Measurements from ENCODE around the gene XRCC5.
"Not testable (repeated sequence)": the region's sequence is repeated elsewhere in the genome, so short reads cannot be mapped to it uniquely, and the experiment has no call there.

The XRCC5 gene

DNA sequence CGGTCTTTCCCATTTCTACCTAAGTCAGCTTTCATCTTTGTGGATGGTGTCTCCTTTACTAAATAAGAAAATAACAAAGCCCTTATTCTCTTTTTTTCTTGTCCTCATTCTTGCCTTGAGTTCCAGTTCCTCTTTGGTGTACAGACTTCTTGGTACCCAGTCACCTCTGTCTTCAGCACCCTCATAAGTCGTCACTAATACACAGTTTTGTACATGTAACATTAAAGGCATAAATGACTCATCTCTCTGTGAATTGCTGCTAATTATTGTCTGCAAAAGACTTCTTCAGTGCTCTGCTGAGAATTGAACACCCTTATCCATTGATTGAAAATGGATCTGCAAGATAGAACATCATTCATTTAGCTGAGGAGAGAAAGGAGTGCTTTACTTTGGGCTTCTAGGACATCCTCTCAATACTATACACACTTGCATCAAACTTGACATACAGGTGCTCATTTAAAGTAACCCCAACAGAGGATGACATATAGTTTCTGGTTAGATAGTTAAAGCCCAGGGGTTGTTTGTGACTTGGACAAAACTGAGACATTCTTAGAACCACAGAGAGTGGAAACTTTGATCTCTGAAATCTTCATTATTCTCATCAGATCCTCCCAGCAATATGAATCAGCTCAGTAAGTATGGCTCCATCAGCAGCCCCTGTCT is 97.0 kb downstream of the XRCC5 start:
- DNase-seq, result no peak

DNA sequence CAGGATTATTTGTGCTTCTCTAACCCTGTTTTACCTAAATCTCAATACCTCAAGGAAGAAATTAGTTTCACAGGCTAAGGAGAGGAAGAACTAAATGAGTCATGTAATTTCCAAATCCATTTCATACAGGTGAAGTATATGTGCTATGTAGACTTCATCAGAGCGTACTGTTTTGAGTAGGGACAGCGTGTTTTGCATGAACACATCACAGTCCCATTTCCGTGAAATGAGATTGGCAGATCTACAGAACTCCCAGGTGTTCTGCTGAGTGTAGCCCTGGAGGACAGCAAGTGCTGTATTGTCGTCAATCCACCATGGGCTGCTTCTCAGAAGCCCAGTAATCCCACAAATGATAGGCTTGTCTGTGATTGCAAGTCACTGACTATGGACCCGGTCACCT is 97.7 kb downstream of the XRCC5 start:
- DNase-seq, result no peak

- not testable (repeated sequence) for DNase-seq
Observed at GRCh38 chr2:216208661-216209060, 99.5 kb downstream of the XRCC5 start.

- no peak for DNase-seq
Observed at GRCh38 chr2:216210701-216211540, 101.8 kb downstream of the XRCC5 start.

DNA sequence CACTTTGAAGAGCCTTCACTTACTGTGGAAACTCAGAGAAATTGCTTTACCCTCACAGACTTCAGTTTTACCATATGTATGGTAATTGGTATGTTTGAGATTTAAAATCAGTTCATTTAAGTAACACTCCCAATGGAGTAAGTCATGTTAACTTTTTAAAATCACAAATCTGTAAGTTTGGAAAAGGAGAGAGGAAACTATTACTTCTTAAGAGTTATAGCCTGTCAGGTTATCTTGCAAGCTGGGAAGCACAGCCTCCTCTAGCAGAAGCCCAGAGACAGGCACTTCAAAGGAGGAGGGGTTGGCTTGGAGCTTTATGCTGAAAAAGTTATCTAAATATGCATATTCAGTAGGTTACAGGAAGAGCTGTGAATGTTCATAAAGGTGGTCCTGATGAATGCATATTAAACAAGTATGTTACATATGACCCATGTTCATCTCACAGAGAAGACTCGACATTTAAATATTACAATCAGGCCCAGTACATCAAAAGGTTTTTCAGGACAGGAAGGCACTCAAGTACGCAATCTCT is 102.5 kb downstream of the XRCC5 start:
- no peak for DNase-seq

DNA sequence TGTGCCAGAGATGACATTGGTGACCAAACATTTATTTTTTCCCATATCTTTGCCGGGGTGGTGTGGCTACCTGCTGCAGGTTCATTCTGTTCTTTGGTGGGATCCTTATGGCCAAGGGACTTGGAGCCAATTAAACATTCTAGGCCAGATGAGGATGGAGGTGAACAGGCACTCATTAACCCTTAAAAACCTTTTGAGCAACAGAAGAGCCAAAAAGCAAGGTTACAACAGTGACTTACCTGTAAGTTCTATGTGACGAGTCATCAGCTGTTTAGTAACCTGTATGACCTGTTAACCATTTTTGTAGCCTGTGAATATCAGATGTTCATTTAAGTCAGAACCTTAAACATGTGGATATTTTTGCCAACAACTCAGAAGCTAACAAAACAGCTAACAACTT is 105.6 kb downstream of the XRCC5 start:
- no peak for DNase-seq

- no peak for DNase-seq
Observed at GRCh38 chr2:216215658-216216390, 106.7 kb downstream of the XRCC5 start.

GRCh38 chr2:216216951-216217903 is 108.1 kb downstream of the XRCC5 start:
- DNase-seq, result no peak

- no peak for DNase-seq
Observed at GRCh38 chr2:216217904-216218260, 108.7 kb downstream of the XRCC5 start.

DNA sequence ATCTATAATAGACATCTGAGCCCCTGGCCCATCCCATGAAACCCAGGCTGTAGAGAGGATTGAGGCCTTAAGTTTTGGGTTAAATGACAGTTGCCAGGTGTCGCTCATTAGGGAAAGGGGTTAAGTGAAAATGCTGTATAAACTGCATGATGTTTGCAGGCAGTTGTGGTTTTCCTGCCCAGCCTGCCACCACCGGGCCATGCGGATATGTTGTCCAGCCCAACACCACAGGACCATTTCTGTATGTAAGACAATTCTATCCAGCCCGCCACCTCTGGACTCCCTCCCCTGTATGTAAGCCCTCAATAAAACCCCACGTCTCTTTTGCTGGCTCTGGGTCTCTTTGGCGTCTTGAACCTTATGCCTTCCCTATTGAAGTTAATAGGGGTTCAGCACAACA is 110.7 kb downstream of the XRCC5 start:
- DNase-seq, result no peak

DNA sequence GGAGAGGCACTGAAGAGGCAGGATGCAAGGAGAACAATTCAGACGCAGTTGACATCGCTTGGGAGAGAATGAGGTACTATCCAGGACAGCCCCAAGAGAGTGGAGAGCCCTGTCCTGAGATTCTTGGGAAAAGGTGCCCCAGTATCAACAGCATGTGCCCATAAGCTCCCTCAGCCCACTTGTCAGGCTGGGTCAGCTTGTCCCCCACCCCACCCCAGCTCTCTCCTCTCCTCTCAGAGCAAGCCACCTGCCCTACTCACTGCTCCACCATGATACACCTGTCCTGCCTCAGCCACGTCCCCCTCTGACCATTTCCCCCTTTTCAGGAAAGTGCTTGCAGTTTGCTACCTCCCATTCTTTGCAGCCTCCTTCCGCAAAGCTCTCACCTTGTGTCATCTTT is 111.8 kb downstream of the XRCC5 start:
- no peak for DNase-seq

DNA sequence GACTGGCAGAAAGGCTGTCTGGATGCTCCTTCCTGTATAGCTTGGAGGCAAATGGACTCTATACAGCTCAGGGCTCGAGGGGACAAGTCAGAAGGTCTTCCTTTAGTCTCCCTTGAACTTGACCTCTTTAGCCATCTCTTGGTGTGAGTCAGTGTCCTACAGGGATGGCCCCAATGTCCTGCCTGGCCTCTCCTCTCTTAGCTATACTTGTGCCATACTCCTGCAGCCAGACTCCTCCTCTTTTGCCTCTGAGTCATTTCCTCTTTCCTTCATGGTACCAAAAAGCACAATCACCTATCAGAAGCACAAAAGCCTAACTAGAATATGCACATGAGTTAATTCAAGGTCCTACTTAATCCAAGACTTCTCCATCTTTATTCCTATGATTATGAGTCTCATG is 112.7 kb downstream of the XRCC5 start:
- DNase-seq, result no peak

DNA sequence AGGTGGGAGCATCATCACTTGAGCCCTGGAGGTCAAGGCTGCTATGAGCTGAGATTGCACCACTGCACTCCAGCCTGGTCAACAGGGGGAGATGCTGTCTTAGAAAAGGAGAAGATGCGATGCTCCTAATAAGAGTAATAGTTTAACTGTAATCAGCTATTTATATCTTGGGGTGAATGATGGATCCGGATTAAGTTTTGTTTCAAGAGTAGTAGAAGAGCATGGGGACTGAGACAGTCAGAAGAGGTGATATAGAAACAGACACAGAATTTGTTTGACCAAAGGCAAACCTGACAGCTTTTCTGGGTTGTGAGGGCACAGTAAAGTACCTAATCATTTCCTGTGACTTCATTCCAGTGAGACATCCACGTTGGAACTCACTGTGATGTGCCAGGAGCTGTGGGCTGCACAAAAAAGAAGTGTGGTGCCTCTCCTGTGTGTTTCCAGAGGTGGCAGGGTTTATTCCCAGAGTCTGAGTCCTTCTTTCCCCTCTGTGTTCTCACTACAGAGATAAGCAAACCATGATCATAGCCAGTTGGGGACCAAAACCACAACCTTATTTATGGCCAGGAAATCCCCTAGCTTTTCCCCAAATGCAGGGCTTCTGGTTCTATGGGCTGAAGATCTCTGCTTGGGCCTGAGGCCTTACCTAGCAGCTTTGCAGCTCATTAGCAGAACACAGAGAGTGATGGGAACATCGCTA is 113.7 kb downstream of the XRCC5 start:
- DNase-seq, result no peak

DNA sequence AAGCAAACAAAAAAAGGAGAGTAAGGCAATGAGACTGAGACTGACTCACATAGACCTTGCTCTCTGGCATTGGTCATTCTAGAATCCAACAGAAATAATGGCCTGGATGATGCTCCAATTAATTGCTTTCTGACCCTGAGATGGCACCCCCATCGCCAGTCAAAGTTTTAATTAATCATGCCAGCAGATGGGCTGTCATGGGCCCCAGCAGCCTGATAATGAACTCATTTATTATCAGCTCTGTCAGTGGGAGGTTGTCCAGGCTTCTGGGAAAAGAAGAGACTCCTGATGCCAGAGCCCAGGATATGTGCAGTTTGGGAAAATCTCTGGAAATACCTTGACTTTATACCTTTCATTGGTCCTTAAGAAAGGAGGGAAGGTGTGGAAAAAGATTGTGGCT is 115.2 kb downstream of the XRCC5 start:
- DNase-seq, result no peak

GRCh38 chr2:216229277-216229914 is 120.2 kb downstream of the XRCC5 start:
- DNase-seq, result no peak

DNA sequence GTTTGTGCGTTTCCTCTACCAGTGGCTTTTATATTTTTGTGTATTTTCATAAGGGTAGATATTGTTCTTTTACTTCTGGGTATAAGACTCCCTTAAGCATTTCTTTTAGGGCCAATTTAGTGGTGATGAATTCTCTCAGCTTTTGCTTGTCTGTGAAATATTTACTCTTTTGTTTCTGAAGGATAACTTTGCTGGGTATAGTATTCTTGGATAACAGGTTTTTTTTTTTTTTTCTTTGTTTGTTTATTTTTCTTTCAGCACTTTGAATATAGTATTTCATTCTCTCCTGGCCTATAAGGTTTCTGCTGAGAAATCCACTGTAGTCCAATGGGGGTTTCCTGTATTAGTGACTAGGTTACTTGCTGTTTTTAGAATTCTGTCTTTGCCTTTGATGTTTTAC is 122.7 kb downstream of the XRCC5 start:
- no peak for DNase-seq

- DNase-seq, result no peak
Observed at GRCh38 chr2:216232721-216233120, 123.6 kb downstream of the XRCC5 start.

DNA sequence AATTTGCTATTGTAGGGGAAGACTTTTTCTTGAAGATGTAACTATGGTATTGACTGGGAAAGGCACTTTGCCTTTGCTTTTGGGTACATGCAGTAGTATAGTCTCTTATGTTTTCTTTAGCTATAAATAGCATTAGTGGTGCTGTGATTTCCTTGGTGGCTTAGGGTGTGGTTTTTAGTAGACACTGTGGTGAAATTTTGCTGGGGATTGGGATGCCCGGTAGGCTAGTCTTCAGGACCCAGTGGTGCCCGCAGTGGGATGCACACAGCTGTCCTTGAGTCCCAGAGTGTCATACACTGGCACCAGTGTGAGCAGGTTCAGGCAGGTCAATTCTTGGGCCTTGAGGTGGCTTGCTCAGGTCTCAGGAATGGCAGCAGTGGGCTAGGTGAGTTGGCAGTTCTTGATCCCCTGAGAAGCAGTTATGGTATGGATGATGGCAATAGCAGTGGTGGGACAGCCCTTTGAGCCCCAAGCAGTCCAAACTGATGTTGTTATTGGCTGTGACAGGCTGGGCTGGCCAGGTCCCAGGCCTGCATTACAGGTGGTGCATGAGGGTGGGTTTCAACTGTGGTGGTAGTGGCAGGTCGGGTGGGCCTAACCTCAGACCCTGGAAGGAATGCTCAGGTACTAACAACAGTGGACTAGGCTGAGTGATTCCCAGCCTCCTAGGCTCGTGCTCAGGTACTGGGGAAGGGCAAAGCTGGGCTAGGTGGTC is 124.3 kb downstream of the XRCC5 start:
- no peak for DNase-seq

DNA sequence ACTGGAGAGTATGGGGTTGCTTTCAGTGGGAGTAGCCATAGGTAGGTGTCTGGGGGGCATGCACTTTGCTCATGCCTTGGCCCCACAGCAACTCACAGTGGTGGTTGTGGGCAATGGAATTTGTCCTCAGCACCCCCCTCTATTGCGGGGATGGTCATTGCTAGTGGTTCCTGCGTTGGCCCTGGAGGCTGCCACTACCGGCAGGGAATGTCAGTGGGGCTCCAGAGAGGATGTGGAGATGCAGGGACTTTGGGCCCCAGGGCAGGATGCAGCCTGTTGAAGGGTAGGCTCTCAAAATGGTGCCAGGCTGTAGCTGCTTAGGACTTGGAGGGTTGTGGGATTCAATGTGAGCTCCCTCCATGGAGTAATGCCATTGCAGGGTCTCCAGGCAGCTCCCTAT is 125.0 kb downstream of the XRCC5 start:
- DNase-seq, result no peak

DNA sequence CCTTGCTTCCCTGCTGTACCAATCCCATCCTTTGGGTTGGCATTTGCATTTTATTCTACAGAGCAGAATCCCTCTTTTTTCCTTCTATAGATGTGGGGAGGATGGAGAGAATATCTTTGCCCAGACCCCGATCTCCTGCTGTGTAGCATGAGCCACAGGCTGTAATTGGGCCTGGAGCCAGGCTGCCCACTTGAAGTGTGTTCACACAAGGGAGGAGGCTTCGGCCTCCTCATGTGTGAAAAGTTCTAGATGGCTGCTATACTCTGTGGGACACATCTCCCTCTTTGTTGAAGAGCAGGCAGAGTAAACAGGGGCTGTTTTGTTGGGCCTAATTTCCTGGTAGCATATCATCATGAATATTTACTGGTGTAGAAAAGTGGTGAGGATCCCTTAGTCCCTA is 126.3 kb downstream of the XRCC5 start:
- no peak for DNase-seq

- DNase-seq, result no peak
Observed at GRCh38 chr2:216235896-216236295, 126.7 kb downstream of the XRCC5 start.

Data from activated effector memory CD4-positive, alpha-beta T cell treated with Interleukin-2 at 50 U/mL for 16 hours (primary cell).